ENCODE data around the gene BCL2L14.

The BCL2L14 gene

GRCh38 chr12:12088761-12089160 is 18.0 kb downstream of the BCL2L14 start:
- no peak for TF ChIP-seq CTCF (IDR thresholded peaks at IDR 0.05; ENCODE audit: poor library complexity, severe bottlenecking)
- no peak overlapping the region for H3K4me3 ChIP-seq (ENCODE audit: severe bottlenecking)
- no peaks in the 10 kb centered on the region for H3K27me3 ChIP-seq (ENCODE audit: insufficient read depth, poor library complexity, severe bottlenecking)
- ATAC-seq (ENCODE audit: low read depth) (no peak), DNase-seq (ENCODE audit: low spot score) (no peak)
- no peaks in the 10 kb centered on the region for H3K36me3 ChIP-seq (ENCODE audit: low read depth)
- H3K9me3 ChIP-seq (ENCODE audit: severe bottlenecking), result no peaks in the 10 kb centered on the region
- no peak overlapping the region for H3K27ac ChIP-seq (ENCODE audit: poor library complexity, severe bottlenecking)
- H3K4me1 ChIP-seq (ENCODE audit: insufficient read depth, poor library complexity, severe bottlenecking), result no peaks in the 10 kb centered on the region

- no peak for TF ChIP-seq CTCF (IDR thresholded peaks at IDR 0.05; ENCODE audit: poor library complexity, severe bottlenecking)
- H3K27me3 ChIP-seq (ENCODE audit: insufficient read depth, poor library complexity, severe bottlenecking), result no peaks in the 10 kb centered on the region
- H3K4me3 ChIP-seq (ENCODE audit: severe bottlenecking), result no peak overlapping the region
- no peaks in the 10 kb centered on the region for H3K36me3 ChIP-seq (ENCODE audit: low read depth)
- no peaks in the 10 kb centered on the region for H3K9me3 ChIP-seq (ENCODE audit: severe bottlenecking)
- H3K4me1 ChIP-seq (ENCODE audit: insufficient read depth, poor library complexity, severe bottlenecking), result no peaks in the 10 kb centered on the region
- no peak overlapping the region for H3K27ac ChIP-seq (ENCODE audit: poor library complexity, severe bottlenecking)
- no peak for ATAC-seq (ENCODE audit: low read depth)
- no peak for DNase-seq (ENCODE audit: low spot score)
Observed at GRCh38 chr12:12091071-12091470, 20.3 kb downstream of the BCL2L14 start.

- no peak for TF ChIP-seq CTCF (IDR thresholded peaks at IDR 0.05; ENCODE audit: poor library complexity, severe bottlenecking)
- no peak for ATAC-seq (ENCODE audit: low read depth)
- Histone ChIP-seq H3K4me1 (ENCODE audit: insufficient read depth, poor library complexity, severe bottlenecking) (no peaks in the 10 kb centered on the region), H3K27me3 (ENCODE audit: insufficient read depth, poor library complexity, severe bottlenecking) (no peaks in the 10 kb centered on the region), H3K27ac (ENCODE audit: poor library complexity, severe bottlenecking) (no peak overlapping the region), H3K9me3 (ENCODE audit: severe bottlenecking) (no peaks in the 10 kb centered on the region), H3K4me3 (ENCODE audit: severe bottlenecking) (no peak overlapping the region), H3K36me3 (ENCODE audit: low read depth) (no peaks in the 10 kb centered on the region)
- no peak for DNase-seq (ENCODE audit: low spot score)
Observed at GRCh38 chr12:12091977-12092663, 21.4 kb downstream of the BCL2L14 start.

- Histone ChIP-seq H3K4me3 (ENCODE audit: severe bottlenecking) (no peak overlapping the region), H3K27ac (ENCODE audit: poor library complexity, severe bottlenecking) (no peak overlapping the region), H3K9me3 (ENCODE audit: severe bottlenecking) (no peaks in the 10 kb centered on the region), H3K36me3 (ENCODE audit: low read depth) (no peaks in the 10 kb centered on the region), H3K4me1 (ENCODE audit: insufficient read depth, poor library complexity, severe bottlenecking) (no peaks in the 10 kb centered on the region), H3K27me3 (ENCODE audit: insufficient read depth, poor library complexity, severe bottlenecking) (no peaks in the 10 kb centered on the region)
- ATAC-seq (ENCODE audit: low read depth) (no peak), DNase-seq (ENCODE audit: low spot score) (no peak)
- no peak for TF ChIP-seq CTCF (IDR thresholded peaks at IDR 0.05; ENCODE audit: poor library complexity, severe bottlenecking)
Observed at GRCh38 chr12:12094481-12094880, 23.7 kb downstream of the BCL2L14 start.

- Histone ChIP-seq H3K36me3 (ENCODE audit: low read depth) (no peaks in the 10 kb centered on the region), H3K4me1 (ENCODE audit: insufficient read depth, poor library complexity, severe bottlenecking) (no peaks in the 10 kb centered on the region), H3K27ac (ENCODE audit: poor library complexity, severe bottlenecking) (no peak overlapping the region), H3K9me3 (ENCODE audit: severe bottlenecking) (no peaks in the 10 kb centered on the region), H3K4me3 (ENCODE audit: severe bottlenecking) (no peak overlapping the region), H3K27me3 (ENCODE audit: insufficient read depth, poor library complexity, severe bottlenecking) (no peaks in the 10 kb centered on the region)
- ATAC-seq (ENCODE audit: low read depth) (no peak), DNase-seq (ENCODE audit: low spot score) (no peak)
- TF ChIP-seq CTCF (IDR thresholded peaks at IDR 0.05; ENCODE audit: poor library complexity, severe bottlenecking), result no peak
Observed at GRCh38 chr12:12095021-12095420, 24.3 kb downstream of the BCL2L14 start.

Measured in RWPE2 (cell line).